Cerebellar nuclear complex (tissue), 1 donor: ENCODE measurements around the gene ARMC6.

Source experiments
- DNase-seq, 2 experiments: peaks; one replicate each; lab custom pipeline; 2025; lab: John Stamatoyannopoulos, UW

ARMC6 gene

DNA sequence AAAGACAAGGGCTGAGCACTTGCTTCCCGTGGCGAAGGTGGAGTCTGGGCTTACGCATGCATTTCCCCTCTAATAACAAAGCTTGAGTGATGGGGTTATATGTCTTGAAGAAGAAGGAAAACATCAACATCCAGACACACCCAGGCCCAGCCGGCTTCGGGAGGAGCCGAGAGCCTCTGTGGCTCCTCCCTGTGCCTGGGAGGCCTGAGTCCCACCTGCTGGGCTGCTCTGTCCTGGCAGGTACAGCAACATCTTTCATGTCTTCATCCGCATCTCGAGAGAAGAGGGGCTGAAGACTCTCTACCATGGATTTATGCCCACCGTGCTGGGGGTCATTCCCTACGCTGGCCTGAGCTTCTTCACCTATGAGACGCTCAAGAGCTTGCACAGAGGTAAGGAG, 74.3 kb downstream of the ARMC6 start:
- no peak for DNase-seq
